Adipocyte (in vitro differentiated cells): Measurements from ENCODE around the gene NFKBIE.

Experiments used
- DNase-seq: peaks from one replicate; pipeline ENCODE4 v3.0.0-alpha.2; 2015; ENCODE audit warnings: low read depth
- H3K27me3 ChIP-seq: replicated peaks from 2 replicates; pipeline ENCODE4 v1.7.0; 2013; ENCODE audit warnings: mild to moderate bottlenecking, low read length, moderate library complexity; ENCODE audit not compliant: control insufficient read depth, insufficient read depth
- H3K36me3 ChIP-seq: 2 replicates; pipeline ENCODE4 v1.7.0; 2013; ENCODE audit warnings: low read length, mild to moderate bottlenecking, moderate library complexity; ENCODE audit not compliant: control insufficient read depth, insufficient read depth, severe bottlenecking
- H3K4me1 ChIP-seq: 2 replicates; pipeline ENCODE4 v1.7.0; 2013; ENCODE audit warnings: mild to moderate bottlenecking, low read length, moderate library complexity; ENCODE audit not compliant: control insufficient read depth, insufficient read depth
- H3K4me3 ChIP-seq: 2 replicates; pipeline ENCODE4 v1.7.0; 2013; ENCODE audit warnings: mild to moderate bottlenecking, low read length, moderate library complexity
- H3K9ac ChIP-seq: 2 replicates; pipeline ENCODE4 v1.7.0; 2013; ENCODE audit warnings: mild to moderate bottlenecking, low read length, moderate library complexity
- H3K9me3 ChIP-seq: 2 replicates; pipeline ENCODE4 v1.7.0; 2013; ENCODE audit warnings: mild to moderate bottlenecking, low read length, moderate library complexity; ENCODE audit not compliant: control insufficient read depth

NFKBIE gene

GRCh38 chr6:44270526-44271405 lies 5.4 kb upstream of the NFKBIE start:
- H3K9ac ChIP-seq, result no peak overlapping the region
- H3K4me3 ChIP-seq, result no peak overlapping the region
- DNase-seq, result peak; percentile 33
- H3K36me3 ChIP-seq, result no peaks in the 10 kb centered on the region
- H3K4me1 ChIP-seq, result no peaks in the 10 kb centered on the region
- H3K27me3 ChIP-seq, result peaks cover 62% of the 10 kb centered on the region
- no peaks in the 10 kb centered on the region for H3K9me3 ChIP-seq

- Histone ChIP-seq H3K4me1 (no peaks in the 10 kb centered on the region), H3K9me3 (no peaks in the 10 kb centered on the region), H3K4me3 (no peak within 1 kb of the TSS), H3K27me3 (peaks cover 55% of the 10 kb centered on the region), H3K9ac (no peak within 1 kb of the TSS), H3K36me3 (no peaks in the 10 kb centered on the region)
- DNase-seq, result no peak
Observed at GRCh38 chr6:44269921-44270525, 4.7 kb upstream of the NFKBIE start, which contains the start of gene TMEM151B. Gene TMEM151B, plus strand, starts transcription at chr6:44270450. Its CDS starts 293 bp downstream, at chr6:44270743.

GRCh38 chr6:44269178-44269920 lies 4.0 kb upstream of the NFKBIE start:
- Histone ChIP-seq H3K4me3 (no peak overlapping the region), H3K4me1 (peaks cover 6% of the 10 kb centered on the region), H3K27me3 (peaks cover 52% of the 10 kb centered on the region), H3K36me3 (no peaks in the 10 kb centered on the region), H3K9ac (no peak overlapping the region), H3K9me3 (no peaks in the 10 kb centered on the region)
- no peak for DNase-seq

DNA sequence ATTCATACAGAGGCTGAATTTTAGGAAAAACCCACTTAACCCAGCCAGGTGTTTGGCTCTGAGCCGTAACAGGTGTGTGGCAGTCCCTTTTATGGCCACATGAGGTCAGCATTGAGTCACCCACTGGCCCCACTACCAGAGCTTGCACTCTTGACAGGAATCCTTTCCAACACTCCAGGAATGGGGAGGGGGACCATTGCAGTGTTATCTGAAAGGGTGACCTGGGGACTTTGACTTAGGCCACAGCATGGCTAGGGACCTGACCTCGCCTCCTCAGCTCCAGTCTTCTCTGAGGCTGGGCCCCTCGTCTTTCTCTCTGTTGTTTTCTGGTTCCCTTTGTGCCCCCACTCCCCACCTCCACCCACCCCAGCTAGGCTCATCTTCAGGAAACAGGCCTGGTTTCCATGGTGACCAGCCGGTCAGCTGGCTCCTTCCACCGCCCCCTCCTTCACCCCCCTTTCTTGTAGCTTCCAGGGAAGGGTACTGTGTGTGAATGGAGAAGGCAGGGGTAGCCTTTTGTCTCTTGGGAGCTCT lies 2.8 kb upstream of the NFKBIE start:
- no peak overlapping the region for H3K4me3 ChIP-seq
- no peak overlapping the region for H3K9ac ChIP-seq
- H3K27me3 ChIP-seq, result peaks cover 42% of the 10 kb centered on the region
- H3K4me1 ChIP-seq, result peaks cover 18% of the 10 kb centered on the region
- DNase-seq, result peak; percentile 68
- H3K9me3 ChIP-seq, result no peaks in the 10 kb centered on the region
- H3K36me3 ChIP-seq, result no peaks in the 10 kb centered on the region

- Histone ChIP-seq H3K4me3 (no peak overlapping the region), H3K4me1 (peaks cover 22% of the 10 kb centered on the region), H3K36me3 (no peaks in the 10 kb centered on the region), H3K27me3 (peaks cover 34% of the 10 kb centered on the region), H3K9me3 (no peaks in the 10 kb centered on the region), H3K9ac (no peak overlapping the region)
- DNase-seq, result no peak
Observed at GRCh38 chr6:44267252-44267651, 1.9 kb upstream of the NFKBIE start.

DNA sequence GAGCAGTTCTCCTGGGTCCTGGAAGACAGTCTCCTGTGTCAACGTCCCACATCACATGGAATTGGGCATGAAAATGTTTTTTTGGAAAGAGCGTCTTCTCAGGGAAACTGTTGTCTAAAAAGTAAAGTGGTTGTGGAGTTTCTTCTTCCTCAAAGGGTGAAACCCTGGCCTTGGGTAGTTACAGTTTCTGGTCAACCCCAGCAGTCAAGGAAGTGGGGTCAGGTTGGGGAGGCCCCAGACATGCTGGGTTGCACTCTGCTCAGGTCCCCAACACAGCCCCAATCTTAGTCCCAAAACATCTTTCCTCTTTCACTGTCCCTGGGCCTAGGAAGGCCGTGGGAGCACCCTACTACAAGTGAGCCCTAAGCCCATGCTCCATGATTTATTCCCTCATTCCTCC lies 996 bp upstream of the NFKBIE start:
- no peak for DNase-seq
- H3K4me1 ChIP-seq, result peaks cover 22% of the 10 kb centered on the region
- H3K9ac ChIP-seq, result no peak overlapping the region
- H3K9me3 ChIP-seq, result no peaks in the 10 kb centered on the region
- H3K36me3 ChIP-seq, result no peaks in the 10 kb centered on the region
- H3K4me3 ChIP-seq, result no peak overlapping the region
- peaks cover 25% of the 10 kb centered on the region for H3K27me3 ChIP-seq

DNA sequence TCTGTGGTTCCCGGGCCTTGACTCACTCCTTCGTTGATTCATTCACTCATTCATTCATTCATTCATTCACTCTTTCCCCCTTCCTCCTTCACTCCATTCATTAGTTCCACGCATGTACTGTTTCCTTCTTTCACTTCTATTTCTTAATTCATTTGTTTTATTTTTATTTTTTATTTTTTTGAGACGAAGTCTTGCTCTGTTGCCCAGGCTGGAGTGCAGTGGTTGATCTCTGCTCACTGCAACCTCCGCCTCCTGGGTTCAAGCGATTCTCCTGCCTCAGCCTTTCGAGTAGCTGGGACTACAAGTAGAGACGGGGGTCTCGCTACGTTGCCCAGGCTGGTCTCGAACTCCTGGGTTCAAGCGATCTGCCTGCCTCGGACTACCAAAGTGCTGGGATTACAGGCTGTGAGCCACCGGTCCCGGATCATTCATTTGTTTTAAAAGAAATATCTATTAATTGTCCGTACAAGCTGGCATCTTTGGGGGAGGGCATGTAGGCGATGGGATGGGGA lies 427 bp upstream of the NFKBIE start:
- H3K36me3 ChIP-seq, result no peaks in the 10 kb centered on the region
- H3K9me3 ChIP-seq, result no peaks in the 10 kb centered on the region
- H3K9ac ChIP-seq, result no peak overlapping the region
- H3K4me1 ChIP-seq, result peaks cover 22% of the 10 kb centered on the region
- H3K4me3 ChIP-seq, result peak overlapping the region; percentile 55
- H3K27me3 ChIP-seq, result peaks cover 21% of the 10 kb centered on the region
- no peak for DNase-seq

- Histone ChIP-seq H3K27me3 (peaks cover 14% of the 10 kb centered on the region), H3K4me3 (peak overlapping the region; percentile 84), H3K4me1 (peaks cover 22% of the 10 kb centered on the region), H3K9ac (peak overlapping the region; percentile 87), H3K36me3 (no peaks in the 10 kb centered on the region), H3K9me3 (no peaks in the 10 kb centered on the region)
- no peak for DNase-seq
Observed at GRCh38 chr6:44264154-44265006, 971 bp downstream of the NFKBIE start.

DNA sequence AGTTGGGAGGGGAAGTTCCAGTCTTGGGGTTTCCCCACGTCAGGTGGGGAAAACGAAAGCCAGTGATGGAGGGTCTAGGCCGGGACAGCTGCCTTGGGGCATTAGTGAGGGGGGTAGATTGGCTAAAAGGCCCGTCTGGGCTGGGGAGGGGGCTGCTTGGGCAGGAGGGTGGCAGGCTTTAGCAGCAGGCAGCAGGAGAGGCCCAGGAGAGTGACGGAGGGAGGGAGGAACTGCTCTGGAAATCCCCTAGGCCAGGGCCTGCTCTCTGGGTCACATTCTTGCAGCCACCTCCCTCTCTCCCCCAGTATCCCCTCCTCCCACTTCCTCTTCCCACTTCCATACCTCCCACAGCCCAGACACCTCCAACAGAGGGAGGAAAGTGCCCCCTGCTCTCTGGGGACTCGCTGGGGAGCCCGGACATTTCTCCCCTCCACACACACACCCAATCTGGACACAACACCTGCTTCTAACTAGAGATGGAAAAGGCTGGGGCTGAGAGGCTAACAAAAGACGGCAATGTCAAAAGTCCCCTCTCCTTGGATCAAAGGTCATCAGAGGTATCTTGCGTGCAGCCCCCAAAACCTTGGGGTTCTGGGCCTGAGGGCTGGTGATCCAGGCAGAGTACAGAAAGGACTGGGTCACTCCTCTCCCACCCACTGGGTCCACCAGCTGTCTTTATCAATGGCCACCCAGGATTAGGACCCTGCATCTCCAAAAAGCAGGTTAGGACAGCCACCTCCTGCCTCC lies 1.8 kb downstream of the NFKBIE start:
- peaks cover 22% of the 10 kb centered on the region for H3K4me1 ChIP-seq
- DNase-seq, result peak; percentile 49
- no peaks in the 10 kb centered on the region for H3K9me3 ChIP-seq
- H3K9ac ChIP-seq, result peak overlapping the region; percentile 87
- peaks cover 5% of the 10 kb centered on the region for H3K27me3 ChIP-seq
- H3K4me3 ChIP-seq, result peak overlapping the region; percentile 84
- no peaks in the 10 kb centered on the region for H3K36me3 ChIP-seq
